ENCODE results near the gene DRAP1.

DRAP1 gene

GRCh38 chr11:65906602-65907001 lies 12.6 kb upstream of the DRAP1 start:
- DNase-seq: no peak

- no peak for DNase-seq
Observed at GRCh38 chr11:65907878-65908277, 11.3 kb upstream of the DRAP1 start.

GRCh38 chr11:65911682-65912568 lies 7.3 kb upstream of the DRAP1 start:
- DNase-seq: peak; percentile 10

- no peak for DNase-seq
Observed at GRCh38 chr11:65912845-65913244, 6.4 kb upstream of the DRAP1 start.

DNA sequence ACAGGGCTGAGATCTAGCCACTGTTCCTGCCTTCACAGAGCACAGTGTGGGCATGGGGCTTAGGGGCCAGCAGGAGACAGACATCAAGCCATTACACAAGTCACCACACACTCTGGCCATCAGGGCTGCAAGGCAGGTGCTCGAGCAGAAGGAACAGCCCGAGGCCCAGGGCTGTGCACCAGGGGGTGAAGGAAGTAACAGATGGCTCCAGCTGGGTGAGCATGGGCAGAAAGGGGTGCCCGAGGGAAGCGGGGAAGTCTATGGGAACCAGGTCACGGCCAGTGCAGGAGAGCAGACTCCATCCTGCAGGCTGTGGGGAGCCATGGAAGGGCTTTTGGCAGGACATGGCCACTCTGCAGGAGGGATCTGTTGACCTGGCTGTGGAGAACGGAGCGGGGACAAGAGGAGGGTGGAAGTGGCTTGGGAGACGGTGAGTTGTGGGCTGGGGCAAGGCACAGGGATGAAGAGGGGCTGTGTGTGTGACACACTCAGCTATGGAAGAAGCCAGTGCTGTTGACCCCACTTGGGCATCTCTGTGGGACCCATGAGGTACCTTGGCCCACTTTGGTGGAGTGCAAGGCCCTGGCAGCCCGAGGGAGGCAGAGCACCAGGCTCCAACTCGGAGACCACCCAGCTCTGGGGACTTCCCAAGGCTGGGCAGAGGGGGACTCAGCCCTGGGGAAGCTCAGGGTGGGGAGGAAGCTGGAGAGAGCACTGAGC lies 4.0 kb upstream of the DRAP1 start:
- DNase-seq: no peak

GRCh38 chr11:65915821-65916251 lies 3.4 kb upstream of the DRAP1 start:
- DNase-seq: no peak

- DNase-seq: no peak
Observed at GRCh38 chr11:65916391-65916790, 2.8 kb upstream of the DRAP1 start.

- no peak for DNase-seq
Observed at GRCh38 chr11:65917077-65917433, 2.2 kb upstream of the DRAP1 start.

GRCh38 chr11:65917434-65918210 lies 1.6 kb upstream of the DRAP1 start:
- DNase-seq: no peak

GRCh38 chr11:65918211-65919140 lies 750 bp upstream of the DRAP1 start, which contains the start of gene C11orf68:
C11orf68 (minus strand) TSS chr11:65919062; CDS start chr11:65919031, 31 bp downstream.
- peak; percentile 6 for DNase-seq

- peak; percentile 18 for DNase-seq
Observed at GRCh38 chr11:65919573-65920371, 546 bp downstream of the DRAP1 start.

DNA sequence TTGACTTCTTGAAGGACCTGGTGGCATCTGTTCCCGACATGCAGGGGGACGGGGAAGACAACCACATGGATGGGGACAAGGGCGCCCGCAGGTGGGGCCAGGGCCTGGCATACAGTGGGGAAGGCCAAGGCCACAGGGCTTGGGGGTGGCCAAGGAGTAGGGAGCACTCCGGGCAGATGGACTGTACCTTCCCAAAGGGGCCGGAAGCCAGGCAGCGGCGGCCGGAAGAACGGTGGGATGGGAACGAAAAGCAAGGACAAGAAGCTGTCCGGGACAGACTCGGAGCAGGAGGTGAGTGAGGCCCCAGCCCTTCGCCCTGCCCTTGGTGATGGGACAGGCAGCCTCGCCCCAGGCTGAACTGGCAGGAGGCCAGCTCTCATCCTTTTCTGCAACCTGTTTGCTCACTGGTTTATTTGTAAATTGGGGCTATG lies 1.2 kb downstream of the DRAP1 start:
- DNase-seq: no peak

DNA sequence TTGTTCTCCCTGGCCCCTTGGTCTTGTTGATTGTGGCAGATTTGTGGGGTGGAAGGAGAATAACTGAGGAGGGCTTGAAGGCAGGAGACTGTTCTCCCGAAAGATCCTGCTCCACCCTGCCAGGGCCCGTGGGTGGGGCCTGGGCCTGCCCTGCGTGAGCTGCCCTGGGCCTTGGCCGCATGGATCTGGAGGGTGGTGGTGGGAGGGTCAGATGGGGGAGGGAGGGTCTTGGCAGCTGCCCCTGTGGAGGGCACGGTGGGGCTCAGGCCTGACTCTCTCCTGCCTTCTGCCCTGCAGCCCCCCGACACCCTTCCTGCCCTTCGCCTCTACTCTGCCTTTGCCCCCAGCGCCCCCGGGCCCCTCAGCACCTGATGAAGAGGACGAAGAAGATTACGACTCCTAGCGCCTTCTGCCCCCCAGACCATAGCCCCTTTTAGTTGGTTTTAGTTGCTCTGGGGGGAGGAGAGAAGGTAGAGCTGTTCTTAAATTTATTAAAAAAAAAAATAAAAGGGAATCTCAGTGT lies 1.9 kb downstream of the DRAP1 start:
- no peak for DNase-seq

DNA sequence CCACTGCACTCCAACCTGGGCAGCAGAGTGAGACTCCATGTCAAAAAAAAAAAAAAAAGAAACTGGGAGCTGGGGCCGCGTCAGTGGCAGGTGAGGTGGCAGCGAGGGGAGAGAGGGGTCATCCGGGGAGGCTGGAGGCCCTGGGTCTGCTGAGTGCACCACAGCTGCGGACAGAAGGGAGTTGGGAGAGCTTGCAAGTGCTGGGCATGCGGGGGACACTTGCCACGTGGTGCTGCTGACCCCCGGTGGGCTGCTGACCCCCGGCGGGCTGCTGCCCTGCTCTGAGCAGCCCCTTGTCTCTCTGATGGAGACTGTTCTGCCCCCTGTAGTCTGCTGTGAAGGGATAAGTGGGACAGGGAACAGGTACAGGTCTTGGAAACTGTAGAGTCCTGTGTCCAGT lies 2.6 kb downstream of the DRAP1 start:
- no peak for DNase-seq

DNA sequence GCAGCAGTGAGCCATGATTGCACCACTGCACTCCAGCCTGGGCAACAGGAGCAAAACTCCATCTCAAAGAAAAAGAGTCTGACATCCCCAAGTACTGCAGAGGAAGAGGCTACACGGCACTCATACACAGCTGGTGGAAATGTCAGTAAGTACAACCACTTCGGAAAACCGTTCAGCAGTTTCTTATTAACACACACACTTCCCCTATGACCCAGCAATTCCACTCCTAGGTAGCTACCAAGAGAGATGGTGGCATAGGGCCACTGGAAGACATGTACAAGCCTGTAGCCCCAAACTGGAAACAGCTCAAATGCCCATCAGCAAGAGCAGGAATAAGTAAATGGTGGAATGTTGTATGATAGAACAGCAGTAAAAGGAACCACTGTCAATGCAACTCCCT lies 3.3 kb downstream of the DRAP1 start:
- no peak for DNase-seq

- DNase-seq: no peak
Observed at GRCh38 chr11:65925397-65925796, 6.2 kb downstream of the DRAP1 start.

DNA sequence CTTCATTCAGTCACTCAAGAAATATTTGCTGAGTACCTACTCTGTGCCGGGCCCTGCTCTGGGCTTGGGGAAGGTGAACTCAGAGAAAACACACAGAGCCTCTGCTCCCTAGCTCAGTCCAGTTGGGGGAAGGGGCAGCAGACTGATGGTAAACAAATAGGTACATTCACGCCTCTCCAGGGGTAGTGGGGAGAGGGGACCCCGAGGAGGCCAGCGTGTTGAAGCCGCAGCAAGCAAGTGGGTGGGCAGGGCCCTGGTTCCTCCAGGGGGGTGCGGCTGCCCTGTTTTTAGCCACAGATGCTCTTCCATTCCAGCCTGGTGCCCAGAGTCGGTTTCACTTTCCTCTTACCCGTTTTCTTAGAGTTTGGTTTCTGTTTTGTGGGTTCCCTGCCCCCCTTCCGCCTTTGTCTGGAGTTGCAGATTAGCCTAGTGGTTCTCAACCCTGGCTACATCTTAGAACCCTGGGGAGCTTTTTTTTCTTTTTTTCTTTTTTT lies 8.7 kb downstream of the DRAP1 start:
- DNase-seq: no peak

- no peak for DNase-seq
Observed at GRCh38 chr11:65928667-65929066, 9.4 kb downstream of the DRAP1 start.

- DNase-seq: no peak
Observed at GRCh38 chr11:65931773-65932557, 12.7 kb downstream of the DRAP1 start.

GRCh38 chr11:65932558-65932919 lies 13.3 kb downstream of the DRAP1 start:
- DNase-seq: no peak

Measured in DMS79 treated with DMSO at 0.1 percent for 48 hours (cell line).